Stomach smooth muscle (tissue), 2 donors: Measurements from ENCODE around the gene PLA2G12A.

ENCODE experiments used
- H3K27ac ChIP-seq: one replicate; pipeline ENCODE4 v1.7.0; 2013; ENCODE audit warnings: mild to moderate bottlenecking, low read length, inconsistent platforms
- H3K27me3 ChIP-seq, 2 donors: one replicate each; pipeline ENCODE4 v1.7.0; 2013; ENCODE audit warnings: low read length in 2 of 2; ENCODE audit not compliant: insufficient read depth in 2 of 2, control insufficient read depth in 1 of 2
- H3K36me3 ChIP-seq, 2 donors: one replicate each; pipeline ENCODE4 v1.7.0; 2013; ENCODE audit warnings: low read length in 2 of 2; ENCODE audit not compliant: control insufficient read depth in 2 of 2, insufficient read depth in 2 of 2
- H3K4me1 ChIP-seq: one replicate; pipeline ENCODE4 v1.7.0; 2013; ENCODE audit warnings: low read length; ENCODE audit not compliant: control insufficient read depth, insufficient read depth
- H3K4me3 ChIP-seq, 2 donors: one replicate each; pipeline ENCODE4 v1.7.0; 2013; ENCODE audit warnings: low read length in 2 of 2
- H3K9ac ChIP-seq, 2 donors: one replicate each; pipeline ENCODE4 v1.7.0; 2013; ENCODE audit warnings: low read length in 2 of 2, mild to moderate bottlenecking in 1 of 2
- H3K9me3 ChIP-seq, 2 donors: one replicate each; pipeline ENCODE4 v1.7.0; 2013; ENCODE audit warnings: low read length in 2 of 2; ENCODE audit not compliant: control insufficient read depth in 2 of 2
- donor health status: healthy.
- donor health status: Pancreatic carcinoma.

PLA2G12A gene

DNA sequence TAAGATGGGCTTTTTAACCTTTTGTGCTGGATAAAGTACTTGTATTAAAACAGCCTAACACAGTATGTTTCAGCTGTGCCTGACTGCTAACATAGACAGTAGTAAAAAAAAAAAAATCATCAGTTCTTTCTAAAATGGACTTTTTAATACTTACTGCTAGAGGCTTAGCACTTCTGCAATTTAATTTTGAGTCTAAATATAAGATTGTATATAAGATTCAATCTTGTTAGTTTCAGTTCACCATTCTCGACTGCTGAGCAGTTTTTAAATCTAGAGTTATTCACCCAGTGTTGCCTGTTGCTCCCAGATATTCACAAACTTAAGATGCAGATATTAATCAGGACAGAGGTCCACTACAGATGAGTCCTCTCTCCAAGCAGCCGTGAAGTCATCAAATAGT lies 6.8 kb downstream of the PLA2G12A start:
- Histone ChIP-seq H3K4me1 (no peaks in the 10 kb centered on the region), H3K4me3 (no peak overlapping the region), H3K9me3 (no peaks in the 10 kb centered on the region), H3K27ac (no peak overlapping the region), H3K36me3 (no peaks in the 10 kb centered on the region), H3K27me3 (no peaks in the 10 kb centered on the region), H3K9ac (no peak overlapping the region)

DNA sequence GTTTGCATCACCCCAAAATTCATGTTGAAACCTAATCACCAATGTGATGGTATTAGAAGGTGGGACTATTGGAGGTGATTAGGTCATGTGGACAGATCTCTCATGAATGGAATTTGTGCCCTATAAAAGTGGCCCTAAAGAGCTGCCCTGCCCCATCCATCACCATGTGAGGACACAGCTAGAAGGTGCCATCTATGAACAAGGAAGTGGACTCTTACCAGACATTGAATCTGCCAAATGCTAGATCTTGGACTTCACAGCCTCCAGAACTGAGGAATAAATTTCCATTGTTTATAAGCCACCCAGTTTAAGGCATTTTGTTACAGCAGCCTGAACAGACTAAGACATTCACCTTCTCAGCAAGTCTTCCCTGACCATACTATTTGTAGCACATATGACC lies 7.5 kb downstream of the PLA2G12A start:
- Histone ChIP-seq H3K4me3 (no peak overlapping the region), H3K9ac (no peak overlapping the region), H3K27me3 (no peaks in the 10 kb centered on the region), H3K4me1 (no peaks in the 10 kb centered on the region), H3K27ac (no peak overlapping the region), H3K9me3 (no peaks in the 10 kb centered on the region), H3K36me3 (no peaks in the 10 kb centered on the region)

GRCh38 chr4:109721033-109721432 lies 8.8 kb downstream of the PLA2G12A start:
- Histone ChIP-seq H3K27me3 (no peaks in the 10 kb centered on the region), H3K4me1 (no peaks in the 10 kb centered on the region), H3K4me3 (no peak overlapping the region), H3K36me3 (peaks cover 6 to 9% of the 10 kb centered on the region in 2 donors), H3K9ac (no peak overlapping the region), H3K9me3 (no peaks in the 10 kb centered on the region), H3K27ac (no peak overlapping the region)

DNA sequence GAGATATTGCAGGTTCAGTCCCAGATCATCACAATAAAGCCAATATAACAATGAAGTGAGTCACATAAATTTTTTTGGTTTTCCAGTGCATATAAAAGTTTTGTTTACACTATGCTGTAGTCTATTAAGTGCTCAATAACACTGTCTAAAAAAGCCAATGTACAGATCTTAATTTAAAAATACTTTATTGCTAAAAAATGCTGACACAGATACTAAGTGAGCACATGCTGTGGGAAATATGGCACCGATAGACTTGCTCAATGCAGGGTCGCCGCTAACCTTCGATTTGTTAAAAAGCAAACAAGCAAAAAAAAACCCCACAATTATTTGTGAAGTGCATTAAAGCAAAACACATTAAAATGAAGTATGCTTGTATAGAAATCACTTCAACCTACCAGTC lies 10.3 kb downstream of the PLA2G12A start:
- no peaks in the 10 kb centered on the region for H3K4me1 ChIP-seq
- H3K27ac ChIP-seq: no peak overlapping the region
- H3K27me3 ChIP-seq: no peaks in the 10 kb centered on the region
- H3K4me3 ChIP-seq: no peak overlapping the region
- no peak overlapping the region for H3K9ac ChIP-seq
- peaks cover 6 to 9% of the 10 kb centered on the region in 2 donors for H3K36me3 ChIP-seq
- H3K9me3 ChIP-seq: no peaks in the 10 kb centered on the region

DNA sequence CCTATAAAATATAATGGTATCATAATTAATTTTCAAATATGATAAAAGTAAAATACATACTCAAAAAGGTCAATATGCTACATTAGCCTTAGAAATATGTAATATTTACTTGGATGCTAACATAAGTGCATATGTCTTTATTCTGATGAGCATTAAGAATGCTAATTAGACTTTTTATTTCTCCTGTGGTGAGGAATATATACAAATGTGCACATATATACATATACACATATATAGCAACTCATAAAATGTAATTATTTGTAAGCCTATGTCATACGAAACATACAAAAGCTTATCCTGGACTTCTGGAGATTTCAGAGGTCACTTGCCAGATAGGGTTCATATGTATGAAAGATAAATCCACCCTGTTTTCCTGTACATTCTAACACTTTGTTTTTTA lies 11.1 kb downstream of the PLA2G12A start:
- no peaks in the 10 kb centered on the region for H3K4me1 ChIP-seq
- H3K9me3 ChIP-seq: no peaks in the 10 kb centered on the region
- no peak overlapping the region for H3K9ac ChIP-seq
- H3K27ac ChIP-seq: no peak overlapping the region
- no peak overlapping the region for H3K4me3 ChIP-seq
- H3K27me3 ChIP-seq: no peaks in the 10 kb centered on the region
- H3K36me3 ChIP-seq: peaks cover 6 to 9% of the 10 kb centered on the region in 2 donors

DNA sequence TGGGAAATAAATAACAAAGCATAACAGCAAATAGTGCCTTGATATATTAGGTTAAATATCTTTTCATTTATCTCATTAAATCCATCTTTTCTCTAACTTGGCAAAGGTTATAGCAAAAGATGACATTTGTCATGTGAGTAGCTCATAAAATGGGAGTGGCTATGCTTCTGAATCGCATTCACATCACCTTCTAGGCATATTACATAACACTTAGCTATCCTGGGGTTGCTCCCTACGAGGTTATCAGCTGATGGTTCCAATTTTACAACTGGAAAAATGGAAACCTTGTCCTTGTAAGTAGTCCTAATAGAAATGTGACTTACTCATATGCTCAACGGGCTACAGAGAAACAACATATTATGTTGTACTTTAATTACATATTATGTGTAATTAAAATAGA lies 16.4 kb downstream of the PLA2G12A start:
- Histone ChIP-seq H3K27me3 (no peaks in the 10 kb centered on the region), H3K36me3 (peaks cover 9 to 14% of the 10 kb centered on the region in 2 donors), H3K4me1 (no peaks in the 10 kb centered on the region), H3K4me3 (no peak overlapping the region), H3K9ac (no peak overlapping the region), H3K27ac (no peak overlapping the region), H3K9me3 (no peaks in the 10 kb centered on the region)

DNA sequence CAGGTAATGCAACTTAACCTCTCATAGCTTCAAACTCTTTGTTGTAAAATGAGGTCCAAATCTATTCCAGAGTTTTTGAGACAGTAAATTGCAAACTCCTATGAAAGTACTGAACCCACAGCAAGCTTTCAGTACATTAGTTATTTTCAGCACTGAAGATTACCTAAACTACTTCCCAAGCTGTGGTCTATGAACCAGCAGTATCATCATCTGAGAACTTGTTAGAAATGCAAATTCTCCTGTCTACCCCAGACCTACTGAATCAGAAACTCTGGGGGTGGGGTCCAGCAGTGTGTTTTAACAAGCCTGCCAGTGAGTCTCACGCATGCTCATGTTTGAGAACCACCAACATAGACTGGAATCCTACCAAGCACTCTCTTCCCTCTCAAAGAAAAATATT lies 20.9 kb downstream of the PLA2G12A start:
- Histone ChIP-seq H3K4me1 (peaks cover 3% of the 10 kb centered on the region), H3K9me3 (no peaks in the 10 kb centered on the region), H3K36me3 (peaks cover 4 to 5% of the 10 kb centered on the region in 2 donors), H3K9ac (no peak overlapping the region), H3K27ac (no peak overlapping the region), H3K27me3 (no peaks in the 10 kb centered on the region), H3K4me3 (no peak overlapping the region)

DNA sequence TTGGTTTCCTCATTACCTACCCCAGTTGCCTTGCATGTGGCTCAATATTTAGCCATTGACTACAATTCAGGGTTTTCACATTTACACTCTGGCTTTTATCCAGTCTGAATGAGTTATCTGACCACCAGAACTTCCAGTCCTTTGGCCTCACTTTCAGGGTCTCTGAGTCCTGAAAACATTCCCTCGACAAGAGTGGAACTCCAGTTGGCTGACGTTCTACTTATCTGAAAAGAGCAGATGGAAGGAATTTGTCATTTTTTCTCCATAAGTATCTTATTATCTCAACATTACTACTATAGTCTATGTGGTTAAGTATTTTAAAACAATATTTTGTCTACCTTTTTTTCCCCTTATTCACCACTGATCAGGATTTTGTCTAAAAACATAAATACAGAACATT lies 21.4 kb downstream of the PLA2G12A start:
- no peaks in the 10 kb centered on the region for H3K27me3 ChIP-seq
- H3K4me3 ChIP-seq: no peak overlapping the region
- H3K9me3 ChIP-seq: no peaks in the 10 kb centered on the region
- no peak overlapping the region for H3K27ac ChIP-seq
- H3K4me1 ChIP-seq: peaks cover 4% of the 10 kb centered on the region
- H3K36me3 ChIP-seq: peaks cover 4 to 5% of the 10 kb centered on the region in 2 donors
- H3K9ac ChIP-seq: no peak overlapping the region

DNA sequence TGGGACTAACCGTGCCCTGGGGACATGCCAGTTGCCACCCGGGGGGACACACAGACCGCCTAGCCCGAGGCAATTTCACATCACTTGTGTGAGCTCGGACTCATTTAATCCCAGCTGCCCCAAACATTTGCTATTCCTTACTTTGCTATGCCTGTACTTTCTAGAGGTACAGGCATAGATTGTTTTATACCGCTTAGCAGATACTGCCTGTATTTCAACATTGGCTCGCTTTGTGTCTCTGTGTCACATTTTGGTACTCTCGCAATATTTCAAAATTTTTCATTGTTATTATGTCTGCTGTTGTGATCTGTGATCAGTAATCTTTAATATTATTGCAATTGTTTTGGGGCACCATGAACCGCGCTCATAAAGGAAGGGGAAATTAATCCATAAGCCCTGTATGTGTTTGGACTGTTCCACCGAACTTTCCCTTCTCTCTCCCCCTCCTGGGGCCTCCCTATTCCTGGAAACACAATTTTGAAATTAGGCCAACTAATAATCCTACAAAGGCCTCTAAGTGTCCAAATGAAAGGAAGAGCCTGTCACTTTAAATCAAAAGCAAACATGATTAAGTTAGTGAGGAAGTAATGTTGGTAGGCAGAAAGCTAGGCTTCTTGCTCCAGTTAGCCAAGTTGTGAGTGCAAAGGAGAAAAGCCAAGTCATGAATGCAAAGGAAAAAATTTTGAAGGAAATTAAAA lies 26.1 kb downstream of the PLA2G12A start:
- peak overlapping the region; percentile 18 for H3K27ac ChIP-seq
- peak overlapping the region; percentile 53 to 93 for H3K4me3 ChIP-seq
- no peaks in the 10 kb centered on the region for H3K9me3 ChIP-seq
- H3K36me3 ChIP-seq: peaks cover 0 to 2% of the 10 kb centered on the region in 2 donors
- no peaks in the 10 kb centered on the region for H3K27me3 ChIP-seq
- H3K9ac ChIP-seq: peak overlapping the region; percentile 1 to 73
- H3K4me1 ChIP-seq: peaks cover 9% of the 10 kb centered on the region

DNA sequence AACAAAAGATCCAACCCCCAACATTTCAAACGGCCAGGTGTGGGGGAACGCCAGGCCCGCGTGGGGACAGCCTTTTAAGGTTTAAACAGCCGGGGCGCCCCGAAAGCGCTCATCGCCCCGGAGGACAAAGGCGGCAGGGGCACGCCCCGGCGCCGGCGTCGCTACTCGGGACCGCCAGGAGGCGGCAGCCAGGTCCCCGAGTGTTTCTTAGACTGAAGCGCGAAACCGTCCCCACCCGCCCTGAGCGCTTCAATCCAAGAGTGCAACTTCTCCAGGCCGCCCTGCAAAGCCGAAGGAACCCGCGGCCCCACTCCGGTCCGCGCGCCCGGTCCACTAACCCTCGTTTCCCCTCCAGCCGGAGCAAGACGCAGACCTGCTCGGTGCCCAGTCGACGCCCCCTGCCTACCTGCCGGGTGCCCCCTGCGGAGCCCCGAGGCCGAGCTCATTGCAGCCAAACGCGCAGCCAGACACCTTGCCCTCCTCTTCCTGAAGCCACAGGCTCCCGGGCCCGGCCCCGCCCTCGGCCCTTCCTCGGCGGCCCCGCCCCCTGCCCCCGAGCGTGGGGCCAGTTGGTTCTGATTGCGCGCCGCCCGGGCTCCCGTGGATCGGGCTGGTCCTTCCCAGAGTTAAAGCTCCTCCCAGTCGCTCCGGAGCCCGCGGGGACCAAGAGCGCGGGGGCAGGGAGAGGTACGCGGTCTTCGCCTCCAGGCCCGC lies 26.8 kb downstream of the PLA2G12A start, which contains the start of gene CASP6:
CASP6 (minus strand) TSS at position 496 of the 714 bp plus-strand sequence; CDS start at position 446, 50 bp downstream.
- Histone ChIP-seq H3K27me3 (no peaks in the 10 kb centered on the region), H3K4me3 (peak within 1 kb of the TSS; percentile 53 to 93), H3K36me3 (no peaks in the 10 kb centered on the region), H3K27ac (peak within 1 kb of the TSS; percentile 46), H3K4me1 (peaks cover 9% of the 10 kb centered on the region), H3K9ac (peak within 1 kb of the TSS; percentile 66 to 78), H3K9me3 (no peaks in the 10 kb centered on the region)
